Medulla oblongata (tissue), 1 donor: ENCODE results near the gene EMX1.

Source experiments
- DNase-seq: peaks from one replicate; pipeline ENCODE4 v3.0.0-alpha.2; 2015; ENCODE audit errors: extremely low spot score

Gene EMX1

GRCh38 chr2:72958542-72959385, 41.4 kb downstream of the EMX1 start:
- no peak for DNase-seq

GRCh38 chr2:72959554-72959953, 42.2 kb downstream of the EMX1 start:
- DNase-seq = no peak

GRCh38 chr2:72959995-72960981, 43.0 kb downstream of the EMX1 start:
- DNase-seq = no peak

GRCh38 chr2:72961036-72961720, 43.9 kb downstream of the EMX1 start:
- no peak for DNase-seq

- DNase-seq = no peak
Observed at GRCh38 chr2:72961853-72962468, 44.6 kb downstream of the EMX1 start.

GRCh38 chr2:72962911-72963310, 45.6 kb downstream of the EMX1 start:
- no peak for DNase-seq

GRCh38 chr2:72963423-72964145, 46.3 kb downstream of the EMX1 start:
- no peak for DNase-seq

GRCh38 chr2:72964146-72964525, 46.8 kb downstream of the EMX1 start:
- no peak for DNase-seq

- DNase-seq = no peak
Observed at GRCh38 chr2:72965016-72965415, 47.7 kb downstream of the EMX1 start.

- DNase-seq = no peak
Observed at GRCh38 chr2:72965770-72966450, 48.6 kb downstream of the EMX1 start.

- no peak for DNase-seq
Observed at GRCh38 chr2:72968286-72968685, 51.0 kb downstream of the EMX1 start.

GRCh38 chr2:72969706-72970105, 52.4 kb downstream of the EMX1 start:
- no peak for DNase-seq

GRCh38 chr2:72971036-72971435, 53.7 kb downstream of the EMX1 start:
- DNase-seq = no peak

- DNase-seq = no peak
Observed at GRCh38 chr2:72972352-72973136, 55.2 kb downstream of the EMX1 start.

GRCh38 chr2:72973137-72973535, 55.8 kb downstream of the EMX1 start:
- DNase-seq = no peak

- DNase-seq = peak; percentile 41
Observed at GRCh38 chr2:72973566-72974435, 56.5 kb downstream of the EMX1 start.

- no peak for DNase-seq
Observed at GRCh38 chr2:72974436-72974754, 57.1 kb downstream of the EMX1 start.

- DNase-seq = no peak
Observed at GRCh38 chr2:72975017-72975416, 57.7 kb downstream of the EMX1 start.

- DNase-seq = peak; percentile 79
Observed at GRCh38 chr2:72979896-72980295, 62.6 kb downstream of the EMX1 start.
